ENCODE data around the gene IFITM1. TPM values are rescaled to one million over a fixed set of nuclear protein-coding genes. Genes with fewer than 3 reads are reported as not detected.
"Not testable (repeated sequence)": the region's sequence is repeated elsewhere in the genome, so short reads cannot be mapped to it uniquely, and the experiment has no call there.

The IFITM1 gene
- total and polyA plus RNA-seq, 2 of the 4 experiments (the other 2 are of a cell fraction): 24.2 to 68.9 TPM

DNA sequence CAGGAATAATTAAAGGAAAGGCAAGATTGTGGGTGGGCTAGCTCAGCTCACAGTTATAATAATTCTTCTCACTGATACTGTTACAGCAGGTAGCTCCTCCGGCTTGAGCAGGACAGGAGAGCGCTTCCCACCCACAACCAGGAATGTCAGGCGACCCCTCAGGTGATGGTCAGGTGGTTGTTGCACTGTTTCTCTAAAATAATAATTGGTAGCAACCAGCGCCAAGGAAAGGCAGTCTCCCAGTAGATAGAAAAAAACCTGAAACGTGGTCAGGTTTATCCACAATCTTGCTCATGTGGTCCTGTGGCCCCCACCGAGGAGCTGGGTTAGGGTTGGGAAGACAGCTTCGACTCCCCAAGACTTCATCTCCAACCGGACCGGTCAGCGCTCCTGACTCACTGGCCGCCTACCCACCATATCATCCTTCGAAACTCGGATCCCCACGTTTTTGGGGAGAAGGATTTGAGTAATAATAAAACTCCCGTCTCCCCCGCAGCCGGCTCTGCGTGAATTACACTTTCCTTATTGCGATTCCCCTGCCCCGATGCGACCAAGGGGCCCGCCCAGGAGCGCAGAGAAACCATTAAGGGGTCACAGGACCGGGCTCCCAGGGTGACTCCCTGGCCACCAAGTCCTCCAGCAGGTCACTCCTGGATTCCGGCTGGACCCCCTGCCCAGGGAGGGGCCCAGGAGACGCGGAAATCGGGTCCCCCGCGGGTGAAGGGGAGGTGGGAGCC, 4.0 kb downstream of the IFITM1 start:
- dilution Hi-C loops (cut with HindIII; ENCODE audit: low sequenced_read_pairs, unreplicated experiment); H4K5ac ChIP-seq (ENCODE audit: low read depth, low read length); H3K9ac ChIP-seq (ENCODE audit: low read depth, low read length); H3K9me3 ChIP-seq (ENCODE audit: control insufficient read depth, insufficient read depth, low read length); H4K91ac ChIP-seq (ENCODE audit: insufficient read depth, low read depth, low read length); H2BK20ac ChIP-seq (ENCODE audit: low read depth, low read length); H3K4me3 ChIP-seq (ENCODE audit: insufficient read depth, low read depth, low read length); H3K9me1 ChIP-seq (ENCODE audit: insufficient read depth, low read length); H2AFZ ChIP-seq (replicated peaks; ENCODE audit: low read length, poor library complexity); POLR2A ChIA-PET (ENCODE audit: unreplicated experiment); H3K4ac ChIP-seq (ENCODE audit: low read depth, low read length); BruUV-seq (replicated peaks); H3K27me3 ChIP-seq (ENCODE audit: control insufficient read depth, insufficient read depth, low read length); H3K18ac ChIP-seq (ENCODE audit: low read depth, low read length); H3K27ac ChIP-seq (ENCODE audit: insufficient read depth, low read length); H2AK9ac ChIP-seq (replicated peaks; ENCODE audit: low read depth, low read length, poor library complexity); DNase-seq; H2BK5ac ChIP-seq (ENCODE audit: low read depth, low read length, poor library complexity, severe bottlenecking); intact Hi-C loops (cut with micrococcal nuclease); CTCF ChIA-PET; H3K36me3 ChIP-seq (ENCODE audit: control insufficient read depth, insufficient read depth, low read length); in situ Hi-C loops (cut with MboI; ENCODE audit: low sequenced_read_pairs); H2BK120ac ChIP-seq (ENCODE audit: low read depth, low read length); H3K4me2 ChIP-seq (ENCODE audit: low read depth, low read length); H3K14ac ChIP-seq (replicated peaks; ENCODE audit: low read depth, low read length): not testable (repeated sequence)
- ATAC-seq (ENCODE audit: low read depth): peak; percentile 0; the same call in 1 of the 2 replicates
- 0 out of 2 replicates have a peak overlapping the region, but pooled peaks have one; percentile 17 for H3K56ac ChIP-seq (ENCODE audit: extremely low read depth, insufficient read depth, low read length)
- H3K4me1 ChIP-seq (ENCODE audit: control insufficient read depth, insufficient read depth, low read length): peaks cover 15% of the 10 kb centered on the region
- peaks cover 5 to 29% of the 10 kb centered on the region in 2 experiments; a peak in 3 of 4 replicates for H3K79me1 ChIP-seq (ENCODE audit: low read depth in 1 of 2, low read length in 2 of 2)
- H2BK15ac ChIP-seq (ENCODE audit: low read depth, low read length): 0 out of 3 replicates have a peak overlapping the region, but pooled peaks have one; percentile 44
- peak overlapping the region in 1 of 2 experiments; percentile 52; a peak in 1 of 4 replicates for H4K8ac ChIP-seq (ENCODE audit: low read depth in 2 of 2, low read length in 2 of 2)
- H3K23ac ChIP-seq (ENCODE audit: low read depth, low read length): peak overlapping the region; percentile 68; the same call in 1 of the 2 replicates
- WGBS, 2 experiments (ENCODE audit: extremely low coverage in 2 of 2, insufficient read length in 1 of 2): no CpG with 5 or more reads among the region's 30 CpGs
- H2AK5ac ChIP-seq (ENCODE audit: low read depth, low read length): 0 out of 2 replicates have a peak overlapping the region, but pooled peaks have one; percentile 56
- peaks cover 10% of the 10 kb centered on the region; the same call in 1 of the 2 replicates for H4K20me1 ChIP-seq (ENCODE audit: insufficient read depth, low read length)

DNA sequence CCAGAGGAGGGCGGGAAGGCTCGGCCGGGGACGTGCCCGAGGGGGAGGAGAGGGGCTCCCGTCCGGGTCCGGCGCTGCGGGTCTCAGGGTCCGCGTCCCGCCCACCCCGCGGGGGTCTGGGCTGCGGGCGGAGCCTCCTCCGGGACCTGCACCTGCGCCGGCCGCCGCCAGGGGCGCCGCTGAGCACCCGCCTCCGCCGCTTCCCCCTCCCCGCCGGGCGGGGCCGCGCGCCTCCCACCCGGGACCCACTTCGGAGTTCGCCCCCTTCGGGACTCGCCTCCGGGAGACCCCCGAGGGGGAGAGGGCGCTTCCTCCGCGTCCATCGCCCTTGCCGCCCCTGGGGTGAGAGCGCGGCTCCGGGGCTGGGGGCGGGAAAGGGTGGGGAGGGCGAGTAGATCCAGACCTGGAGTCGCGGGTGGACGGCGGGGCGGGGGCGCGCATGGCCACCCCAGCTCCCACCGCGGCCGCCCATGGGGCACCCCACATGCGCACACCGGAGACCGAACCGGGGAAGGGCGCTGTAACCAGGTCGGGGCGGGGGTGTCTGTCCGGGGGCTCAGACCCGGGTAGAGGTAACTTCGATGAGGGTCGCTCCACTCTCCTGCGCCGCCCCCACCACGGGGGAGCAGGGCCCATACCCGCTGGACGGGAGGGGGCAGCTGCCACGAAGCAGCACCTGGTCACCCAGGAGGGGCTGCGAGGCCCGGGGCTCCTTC, 4.7 kb downstream of the IFITM1 start:
- peak overlapping the region; percentile 79 for H2BK5ac ChIP-seq (ENCODE audit: low read depth, low read length, poor library complexity, severe bottlenecking)
- H3K9me3 ChIP-seq (ENCODE audit: control insufficient read depth, insufficient read depth, low read length); H2BK20ac ChIP-seq (ENCODE audit: low read depth, low read length); H3K18ac ChIP-seq (ENCODE audit: low read depth, low read length); H2BK120ac ChIP-seq (ENCODE audit: low read depth, low read length); in situ Hi-C loops (cut with MboI; ENCODE audit: low sequenced_read_pairs); H2AK5ac ChIP-seq (ENCODE audit: low read depth, low read length); H3K36me3 ChIP-seq (ENCODE audit: control insufficient read depth, insufficient read depth, low read length); DNase-seq; dilution Hi-C loops (cut with HindIII; ENCODE audit: low sequenced_read_pairs, unreplicated experiment); H3K23ac ChIP-seq (ENCODE audit: low read depth, low read length); POLR2A ChIA-PET (ENCODE audit: unreplicated experiment); H3K56ac ChIP-seq (ENCODE audit: extremely low read depth, insufficient read depth, low read length); intact Hi-C loops (cut with micrococcal nuclease); H4K5ac ChIP-seq (ENCODE audit: low read depth, low read length); H3K4me1 ChIP-seq (ENCODE audit: control insufficient read depth, insufficient read depth, low read length); H3K27me3 ChIP-seq (ENCODE audit: control insufficient read depth, insufficient read depth, low read length); H3K9me1 ChIP-seq (ENCODE audit: insufficient read depth, low read length); H2AK9ac ChIP-seq (replicated peaks; ENCODE audit: low read depth, low read length, poor library complexity); BruUV-seq (replicated peaks); H3K14ac ChIP-seq (replicated peaks; ENCODE audit: low read depth, low read length); H2BK15ac ChIP-seq (ENCODE audit: low read depth, low read length); H2AFZ ChIP-seq (replicated peaks; ENCODE audit: low read length, poor library complexity); H4K91ac ChIP-seq (ENCODE audit: insufficient read depth, low read depth, low read length); CTCF ChIA-PET: not testable (repeated sequence)
- H3K79me1 ChIP-seq (ENCODE audit: low read depth in 1 of 2, low read length in 2 of 2): peaks cover 5 to 23% of the 10 kb centered on the region in 2 experiments; a peak in 3 of 4 replicates
- H4K8ac ChIP-seq (ENCODE audit: low read depth in 2 of 2, low read length in 2 of 2): peak overlapping the region in 1 of 2 experiments; percentile 77; a peak in 1 of 4 replicates
- H3K4ac ChIP-seq (ENCODE audit: low read depth, low read length): peak overlapping the region; percentile 65; the same call in 1 of the 2 replicates
- peak overlapping the region; percentile 87 for H3K27ac ChIP-seq (ENCODE audit: insufficient read depth, low read length)
- peaks cover 10% of the 10 kb centered on the region; the same call in 1 of the 2 replicates for H4K20me1 ChIP-seq (ENCODE audit: insufficient read depth, low read length)
- peak overlapping the region; percentile 51 for H3K4me3 ChIP-seq (ENCODE audit: insufficient read depth, low read depth, low read length)
- ATAC-seq (ENCODE audit: low read depth): peak; percentile 68
- peak overlapping the region; percentile 69 for H3K4me2 ChIP-seq (ENCODE audit: low read depth, low read length)
- no CpG with 5 or more reads among the region's 79 CpGs for WGBS, 2 experiments (ENCODE audit: extremely low coverage in 2 of 2, insufficient read length in 1 of 2)
- peak overlapping the region; percentile 83 for H3K9ac ChIP-seq (ENCODE audit: low read depth, low read length)

All from IMR-90 (cell line).